Measurements from ENCODE around the gene NPLOC4.

The NPLOC4 gene

DNA sequence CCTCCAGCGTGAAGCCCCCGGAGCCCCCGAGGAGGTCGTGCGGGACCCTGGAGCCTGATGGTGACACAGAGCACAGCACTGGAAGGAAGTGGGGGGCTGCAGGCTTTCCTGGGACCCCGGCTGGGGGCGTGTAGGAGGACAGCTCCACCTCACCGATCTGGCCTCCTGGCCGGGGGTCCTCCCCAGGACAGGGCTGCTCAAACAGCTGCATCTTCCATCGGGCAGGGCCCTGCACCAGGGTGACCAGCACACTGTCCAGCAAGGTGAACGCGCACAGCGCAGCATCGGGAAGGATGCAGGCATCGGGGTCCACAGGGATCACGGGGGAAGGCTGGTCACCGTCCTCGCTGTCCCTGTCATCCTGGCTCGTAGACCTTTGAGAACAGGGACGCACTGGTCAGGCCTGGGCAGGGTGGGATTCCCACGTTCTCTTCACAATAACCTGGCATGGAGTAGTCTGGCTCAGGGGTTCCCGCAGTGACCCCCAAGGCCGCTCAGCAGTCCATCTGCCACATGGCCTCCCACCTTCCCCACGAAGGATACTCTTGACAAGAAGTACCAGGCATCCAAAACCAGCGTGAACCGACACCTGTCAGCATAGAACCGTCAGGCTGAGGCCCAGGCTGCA lies 86.0 kb downstream of the NPLOC4 start:
- peaks cover 0 to 35% (median 31%) of the 10 kb centered on the region in 4 donors for H3K4me1 ChIP-seq
- TF ChIP-seq CTCF (IDR thresholded peaks at IDR 0.05), result no peak
- H3K27ac ChIP-seq, result peak overlapping the region; percentile 80 to 88
- intact Hi-C loops (cut with DNase I; ENCODE audit: low total_unique reads), result no loop called here
- no peaks in the 10 kb centered on the region for H3K9me3 ChIP-seq
- H3K27me3 ChIP-seq, result no peaks in the 10 kb centered on the region
- peak overlapping the region; percentile 67 to 98 for H3K4me3 ChIP-seq
- peaks cover 31 to 48% (median 38%) of the 10 kb centered on the region in 3 donors for H3K36me3 ChIP-seq
- peak in 1 of 2 donors; percentile 66 for DNase-seq

DNA sequence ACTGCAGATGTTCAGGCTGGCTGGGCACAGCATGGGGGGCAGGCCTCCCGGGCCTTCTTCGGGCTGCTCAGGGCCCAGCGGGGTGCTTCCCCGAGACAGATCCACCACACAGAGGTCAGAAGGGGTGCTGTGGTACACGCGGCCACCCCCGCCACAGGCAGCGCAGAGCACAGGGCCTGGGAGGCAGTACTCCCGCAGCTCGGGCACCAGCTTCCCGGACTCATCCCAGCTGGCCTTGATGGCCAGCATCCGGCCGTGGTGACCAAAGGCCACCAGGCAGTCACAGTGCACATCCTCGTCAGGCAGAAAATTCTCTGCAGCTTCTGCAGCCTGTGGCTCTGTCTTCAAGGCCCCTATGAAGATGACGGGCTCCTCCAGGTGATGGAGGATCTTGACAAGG lies 86.6 kb downstream of the NPLOC4 start:
- intact Hi-C loops (cut with DNase I; ENCODE audit: low total_unique reads), result no loop called here
- DNase-seq, result no peak
- H3K36me3 ChIP-seq, result peaks cover 33 to 54% (median 44%) of the 10 kb centered on the region in 3 donors
- H3K9me3 ChIP-seq, result no peaks in the 10 kb centered on the region
- H3K27me3 ChIP-seq, result no peaks in the 10 kb centered on the region
- no peak for TF ChIP-seq CTCF (IDR thresholded peaks at IDR 0.05)
- peaks cover 0 to 35% (median 28%) of the 10 kb centered on the region in 4 donors for H3K4me1 ChIP-seq
- H3K27ac ChIP-seq, result no peak overlapping the region
- no peak overlapping the region for H3K4me3 ChIP-seq

GRCh38 chr17:81549826-81550225 lies 87.1 kb downstream of the NPLOC4 start:
- H3K36me3 ChIP-seq, result peaks cover 33 to 59% (median 49%) of the 10 kb centered on the region in 3 donors

GRCh38 chr17:81549031-81549557 lies 87.8 kb downstream of the NPLOC4 start:
- peaks cover 39 to 66% (median 56%) of the 10 kb centered on the region in 3 donors for H3K36me3 ChIP-seq

More at GRCh38 chr17:81549826-81550225, 87.1 kb downstream of the NPLOC4 start:
- Histone ChIP-seq H3K4me1 (peaks cover 0 to 35% (median 28%) of the 10 kb centered on the region in 4 donors), H3K4me3 (no peak overlapping the region), H3K27me3 (no peaks in the 10 kb centered on the region), H3K27ac (no peak overlapping the region), H3K9me3 (no peaks in the 10 kb centered on the region)
- no peak for TF ChIP-seq CTCF (IDR thresholded peaks at IDR 0.05)
- intact Hi-C loops (cut with DNase I; ENCODE audit: low total_unique reads), result no loop called here
- DNase-seq, result no peak

DNA sequence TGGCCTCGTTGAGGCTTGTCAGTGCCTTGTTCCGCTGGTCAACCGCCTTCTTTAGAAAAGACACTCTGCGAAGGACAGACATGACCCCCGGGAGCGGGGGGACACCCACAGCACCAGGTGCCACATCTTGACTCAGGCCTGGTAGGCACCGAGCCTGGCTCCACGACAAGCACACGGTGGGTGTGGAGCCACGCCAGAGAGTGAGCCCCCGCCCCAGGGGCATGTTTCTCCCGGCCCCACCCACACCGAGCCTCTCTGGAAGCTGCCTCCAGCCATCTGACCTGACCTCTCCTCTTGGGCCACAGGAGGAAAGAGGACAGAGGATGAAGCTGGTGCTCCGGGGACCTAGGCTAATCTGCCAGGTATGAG lies 89.3 kb downstream of the NPLOC4 start:
- H3K4me1 ChIP-seq, result peaks cover 0 to 20% (median 15%) of the 10 kb centered on the region in 4 donors
- peaks cover 47 to 81% (median 71%) of the 10 kb centered on the region in 3 donors for H3K36me3 ChIP-seq
- no peak for TF ChIP-seq CTCF (IDR thresholded peaks at IDR 0.05)
- intact Hi-C loops (cut with DNase I; ENCODE audit: low total_unique reads), result no loop called here
- H3K9me3 ChIP-seq, result no peaks in the 10 kb centered on the region
- DNase-seq, result no peak
- no peak overlapping the region for H3K4me3 ChIP-seq
- no peak overlapping the region for H3K27ac ChIP-seq
- H3K27me3 ChIP-seq, result no peaks in the 10 kb centered on the region

More at GRCh38 chr17:81549031-81549557, 87.8 kb downstream of the NPLOC4 start:
- Histone ChIP-seq H3K27me3 (no peaks in the 10 kb centered on the region), H3K27ac (no peak overlapping the region), H3K4me3 (no peak overlapping the region), H3K4me1 (peaks cover 0 to 33% (median 26%) of the 10 kb centered on the region in 4 donors), H3K9me3 (no peaks in the 10 kb centered on the region)
- TF ChIP-seq CTCF (IDR thresholded peaks at IDR 0.05), result no peak
- intact Hi-C loops (cut with DNase I; ENCODE audit: low total_unique reads), result no loop called here
- no peak for DNase-seq

All from tibial artery (tissue), 4 donors.